Fibroblast of skin of back (primary cell): ENCODE measurements around the gene PRR14.
A peak's percentile ranks its signal among the peaks of the same experiment; 100 is the strongest.
"Not testable (repeated sequence)": the region's sequence is repeated elsewhere in the genome, so short reads cannot be mapped to it uniquely, and the experiment has no call there.

ENCODE experiments used
- DNase-seq: peaks from one replicate; pipeline ENCODE4 v3.0.0-alpha.2; 2013

The PRR14 gene

DNA sequence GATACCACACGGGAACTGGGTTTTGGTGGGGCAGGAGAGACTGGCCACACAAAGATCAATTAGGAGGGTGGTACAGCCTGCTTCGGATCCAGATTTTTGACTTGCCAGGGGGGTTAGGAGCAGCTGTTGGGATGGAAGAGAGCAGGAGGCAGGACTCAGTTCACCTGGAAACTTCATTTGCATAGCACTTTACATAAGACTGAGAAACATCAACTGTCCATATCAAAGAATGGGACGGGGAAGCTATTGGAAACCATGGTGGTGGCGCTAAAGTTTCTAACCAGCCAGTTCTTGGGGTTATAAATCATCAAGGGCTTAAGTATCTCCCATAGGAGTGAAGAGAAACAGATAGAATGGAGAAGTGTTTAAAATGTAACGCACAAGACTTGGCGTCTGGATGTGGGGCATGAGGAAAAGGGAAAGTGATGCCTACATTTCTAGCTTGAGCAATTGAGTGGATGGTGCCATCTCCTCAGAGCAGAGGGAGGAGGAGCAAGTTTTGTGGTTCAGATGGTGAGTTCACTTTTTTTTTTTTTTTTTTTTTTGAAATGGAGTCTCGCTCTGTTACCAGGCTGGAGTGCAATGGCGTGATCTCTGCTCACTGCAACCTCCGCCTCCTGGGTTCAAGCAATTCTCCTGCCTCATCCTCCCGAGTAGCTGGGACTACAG, 41.8 kb downstream of the PRR14 start:
- DNase-seq: no peak

DNA sequence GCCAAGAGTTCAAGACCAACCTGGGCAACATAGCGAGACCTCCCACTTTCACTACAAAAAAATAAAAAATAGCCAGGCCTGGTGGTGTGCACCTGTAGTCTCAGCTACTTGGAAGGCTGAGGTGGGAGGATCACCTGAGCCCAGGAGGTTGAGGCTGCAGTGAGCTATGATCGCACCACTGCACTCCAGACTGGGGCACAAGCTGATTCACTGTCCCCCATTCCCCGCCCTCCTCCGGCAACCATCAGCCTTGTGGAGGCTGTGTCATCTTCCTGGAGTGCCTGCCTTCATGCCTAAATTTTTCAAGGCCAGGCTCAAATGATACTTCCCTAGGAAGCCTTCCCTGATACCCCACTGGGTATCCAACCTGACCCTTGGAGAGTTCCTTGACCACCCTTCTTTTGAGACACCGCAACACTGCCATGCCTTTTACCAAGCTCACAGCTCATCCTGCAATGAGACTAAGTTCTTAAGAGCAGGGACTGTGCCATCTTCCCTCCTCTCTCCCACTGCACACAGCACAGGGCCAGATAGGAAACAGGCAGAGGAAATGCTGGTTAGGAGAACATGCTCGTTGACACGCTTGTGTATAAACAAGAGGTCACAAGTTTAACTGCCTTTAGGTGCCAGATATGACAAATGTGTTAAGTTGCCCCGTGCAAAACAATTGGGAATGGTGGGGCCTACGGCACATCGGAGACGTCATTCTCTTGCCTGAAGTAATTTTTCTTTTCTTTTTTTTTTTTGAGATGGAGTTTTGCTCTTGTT, 44.4 kb downstream of the PRR14 start:
- DNase-seq: no peak

DNA sequence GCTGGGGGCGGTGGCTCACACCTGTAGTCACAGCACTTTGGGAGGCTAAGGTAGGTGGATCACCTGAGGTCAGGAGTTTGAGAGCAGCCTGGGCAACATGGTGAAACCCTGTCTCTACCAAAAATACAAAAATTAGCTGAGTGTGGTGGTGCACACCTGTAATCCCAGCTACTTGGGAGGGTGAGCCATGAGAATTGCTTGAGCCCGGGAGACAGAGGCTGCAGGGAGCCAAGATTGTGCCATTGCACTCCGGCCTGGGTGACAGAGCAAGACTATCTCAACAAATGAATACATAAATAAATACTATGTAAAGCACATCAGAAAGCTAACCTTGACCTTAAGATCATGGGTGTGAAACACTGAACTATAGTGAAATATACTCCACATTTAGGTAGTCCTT, 45.9 kb downstream of the PRR14 start:
- DNase-seq: not testable (repeated sequence)

DNA sequence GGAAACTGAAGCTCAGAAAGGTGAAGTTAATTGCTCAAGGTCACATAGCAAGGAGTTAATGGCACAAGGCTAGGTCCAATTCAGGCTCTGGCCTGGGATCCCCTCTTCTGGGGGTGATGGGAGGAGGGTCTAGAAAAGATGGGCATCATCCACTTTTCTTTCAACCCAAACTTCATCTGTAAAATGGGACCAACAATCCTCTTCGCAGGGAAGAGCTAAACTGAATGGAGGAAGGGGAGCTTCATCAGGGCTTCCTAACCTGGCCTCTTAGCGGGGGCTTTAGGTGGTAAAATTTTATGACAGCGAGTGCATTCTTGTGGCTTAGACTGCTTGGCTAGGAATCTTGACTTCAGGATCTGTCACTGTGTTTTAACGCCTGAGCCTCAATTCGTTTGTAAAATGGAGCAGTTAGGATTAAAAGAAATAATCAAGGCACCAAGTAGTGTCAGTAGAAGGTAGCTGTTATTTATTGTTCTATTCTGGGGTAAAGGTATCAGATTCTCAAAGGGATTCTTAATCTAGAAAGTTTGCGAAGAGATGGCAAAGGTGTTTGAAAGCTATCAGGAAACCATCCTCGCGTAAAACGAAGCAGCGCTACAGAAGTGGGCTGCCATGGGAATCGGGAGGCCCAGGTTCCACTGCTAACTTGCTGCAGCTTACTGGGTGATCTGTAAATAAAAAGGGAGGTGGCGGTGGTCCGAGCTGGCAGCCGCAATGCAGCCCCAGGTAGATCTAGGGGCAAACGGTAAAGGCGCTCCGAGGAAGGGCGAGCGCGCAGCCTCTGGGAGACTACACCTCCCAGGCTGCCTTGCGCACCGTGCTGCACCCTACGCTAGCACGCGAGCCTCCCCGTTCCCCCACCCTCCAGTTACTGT, 46.7 kb downstream of the PRR14 start:
- DNase-seq: no peak

DNA sequence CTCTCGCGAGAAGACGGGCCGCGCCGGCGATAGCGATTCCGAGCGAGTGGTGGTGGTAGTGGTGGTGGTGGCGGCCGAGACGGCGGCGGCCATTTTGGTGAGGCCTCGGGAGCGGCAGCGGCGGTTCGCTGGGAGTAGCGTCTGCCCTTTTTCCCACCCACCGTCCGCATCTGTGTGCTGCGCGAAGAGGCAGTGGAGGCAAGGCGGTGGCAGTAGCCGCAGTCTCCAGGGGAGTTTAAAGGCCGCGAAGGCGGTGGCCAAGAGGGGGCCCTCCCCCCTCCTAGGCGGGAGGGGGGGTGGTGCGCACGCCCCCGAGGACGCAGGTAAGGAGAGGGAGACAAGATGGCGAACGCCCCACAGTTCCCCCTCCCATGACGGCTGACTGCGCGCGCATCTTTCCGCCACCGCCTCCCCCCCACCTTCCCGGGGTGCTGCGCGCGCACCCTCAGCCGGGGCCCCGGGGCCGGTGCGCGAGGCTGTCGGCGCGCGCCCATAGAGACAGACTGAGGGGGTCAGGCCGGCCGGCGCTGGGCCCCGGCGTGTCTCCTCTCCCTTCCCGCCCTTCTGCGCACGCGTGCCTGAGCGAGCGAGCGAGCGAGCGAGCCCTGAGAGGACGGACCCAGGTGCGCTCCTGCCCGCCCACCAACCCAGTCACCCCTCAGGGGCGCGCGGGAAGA, 47.5 kb downstream of the PRR14 start:
- DNase-seq: peak; percentile 96

DNA sequence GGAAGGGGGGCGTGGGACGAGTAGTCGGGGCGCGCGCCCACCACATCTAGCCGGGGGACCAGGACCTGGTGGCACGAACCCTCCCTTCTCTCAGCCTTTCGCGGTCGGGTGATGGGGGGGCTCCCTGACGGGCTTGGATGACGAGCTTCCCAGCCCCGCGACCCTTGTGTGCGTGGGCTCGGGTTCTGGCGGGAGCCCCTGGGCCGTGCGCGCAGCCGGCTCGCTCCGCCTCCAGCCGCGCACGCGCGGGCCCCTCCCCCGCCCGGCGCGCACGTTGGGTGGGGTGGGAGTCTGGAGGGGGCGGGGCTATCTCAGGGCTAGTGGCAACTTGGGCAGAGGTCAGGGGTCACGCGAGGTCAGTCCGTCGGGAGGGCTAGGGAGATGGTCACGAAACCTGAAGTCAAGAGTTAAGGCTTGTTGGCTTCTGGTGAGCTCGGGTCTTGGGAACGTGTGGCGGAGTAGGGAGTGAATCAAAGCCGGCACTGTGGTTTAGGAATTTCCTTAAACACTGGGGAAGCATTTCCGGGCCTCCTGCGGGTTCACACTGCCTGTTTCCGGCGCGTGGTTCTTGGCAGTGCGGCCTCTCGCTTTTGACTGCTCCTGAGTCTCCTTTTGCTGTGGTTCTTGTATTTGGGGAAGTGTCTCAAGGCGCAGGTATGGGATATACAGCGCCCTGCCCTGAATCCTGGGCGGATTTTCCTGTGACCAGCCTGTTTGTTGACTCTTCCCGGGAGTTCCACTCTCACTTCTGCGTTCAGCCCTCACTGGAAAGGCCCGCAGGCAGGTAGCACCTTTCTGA, 48.3 kb downstream of the PRR14 start, which contains the start of gene SRCAP:
Gene SRCAP (plus strand): TSS at position 356 of the 799 bp plus-strand sequence. CDS start 1,654 bp downstream, outside the sequence.
- peak; percentile 74 for DNase-seq

DNA sequence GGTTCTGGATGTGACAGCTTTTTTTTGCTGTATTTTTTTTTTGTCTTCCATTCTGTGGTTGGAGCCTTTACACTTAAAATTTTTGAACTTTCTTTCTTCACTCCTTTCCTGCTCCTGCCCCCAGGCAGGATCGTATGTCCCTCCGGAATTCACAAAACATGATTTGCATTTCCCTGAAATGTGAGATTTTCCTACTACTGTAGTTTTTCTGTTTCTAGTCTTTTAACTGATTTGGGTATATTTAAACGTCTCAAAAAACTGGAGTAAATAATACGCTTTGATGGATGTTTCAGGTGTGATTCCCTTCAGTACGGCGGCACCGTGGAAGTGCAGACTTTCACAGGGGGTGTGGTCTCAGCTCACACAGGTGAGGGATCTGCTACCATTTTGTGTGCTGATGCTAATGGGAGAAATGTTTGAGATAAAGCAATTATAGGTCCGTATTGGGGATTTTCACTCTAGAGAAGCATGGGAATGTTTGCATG, 48.9 kb downstream of the PRR14 start:
- no peak for DNase-seq

DNA sequence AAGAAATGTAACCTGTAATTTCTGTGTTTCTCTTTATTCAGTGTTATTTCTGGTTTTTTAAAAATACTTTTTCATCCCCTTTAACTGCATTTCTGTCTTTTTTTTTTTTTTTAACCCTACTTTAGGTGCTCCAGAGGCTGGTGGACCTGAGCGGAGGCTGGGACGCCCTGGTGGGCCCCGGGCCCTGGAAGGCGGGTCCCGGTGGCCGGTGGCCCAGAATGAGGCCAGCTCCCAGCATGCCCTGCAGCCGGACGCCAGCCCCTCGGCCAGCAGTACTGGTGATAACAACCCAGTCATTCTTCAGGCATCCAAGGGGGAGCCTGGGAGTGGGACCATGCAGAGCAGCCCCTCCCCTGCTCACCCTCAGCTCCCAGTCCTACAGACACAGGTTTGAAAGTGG, 49.7 kb downstream of the PRR14 start:
- no peak for DNase-seq

DNA sequence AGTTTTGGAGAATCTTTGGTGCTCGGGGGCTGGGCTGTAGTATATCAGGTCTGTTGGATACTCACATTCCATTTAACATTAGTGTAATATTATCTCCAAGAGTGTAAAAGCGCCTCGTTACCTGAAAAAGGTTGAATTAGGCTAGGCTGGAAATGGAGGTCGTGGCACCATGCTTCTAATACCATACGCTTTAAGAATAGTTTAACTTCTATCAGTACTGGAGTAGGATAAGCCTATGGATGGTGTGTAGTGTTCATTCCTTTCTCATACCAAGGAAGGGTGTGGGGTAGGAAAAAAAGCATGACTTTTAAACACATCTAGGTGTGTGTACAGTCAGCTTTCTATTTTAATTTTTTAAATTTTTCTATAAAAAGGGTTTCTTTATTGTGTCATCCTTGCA, 50.2 kb downstream of the PRR14 start:
- DNase-seq: no peak

DNA sequence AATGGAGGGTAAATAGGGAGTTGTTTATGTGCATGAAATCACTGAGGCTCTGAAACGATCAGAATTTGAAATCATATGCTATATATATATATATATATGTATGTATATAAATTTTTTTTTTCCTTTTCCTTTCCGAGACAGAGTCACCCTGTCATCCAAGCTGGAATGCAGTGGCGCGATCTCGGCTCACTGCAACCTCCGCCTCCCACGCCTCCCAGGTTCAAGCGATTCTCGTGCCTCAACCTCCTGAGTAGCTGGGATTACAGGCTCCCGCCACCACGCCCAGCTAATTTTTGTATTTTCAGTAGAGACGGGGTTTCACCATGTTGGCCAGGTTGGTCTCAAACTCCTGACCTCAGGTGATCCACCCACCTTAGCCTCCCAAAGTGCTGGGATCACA, 52.3 kb downstream of the PRR14 start:
- DNase-seq: not testable (repeated sequence)

DNA sequence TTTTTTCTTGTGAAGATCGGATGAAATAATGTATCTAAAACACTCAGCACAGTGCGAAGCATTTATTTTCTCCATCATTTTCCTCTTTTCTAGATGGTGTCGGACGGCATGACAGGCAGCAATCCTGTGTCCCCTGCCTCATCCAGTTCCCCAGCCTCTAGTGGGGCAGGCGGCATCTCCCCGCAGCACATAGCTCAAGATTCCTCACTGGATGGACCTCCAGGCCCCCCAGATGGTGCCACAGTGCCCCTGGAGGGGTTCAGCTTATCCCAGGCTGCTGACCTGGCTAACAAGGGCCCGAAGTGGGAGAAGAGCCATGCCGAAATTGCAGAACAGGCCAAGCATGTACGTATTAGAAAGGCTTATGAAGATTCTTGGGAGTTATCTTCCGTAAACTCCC, 53.2 kb downstream of the PRR14 start:
- DNase-seq: no peak
